NT2/D1 (cell line): ENCODE results near the gene QKI.

Experiments used
- SUZ12 ChIP-seq: IDR thresholded peaks from 2 replicates; pipeline ENCODE4 v1.6.1; 2011; ENCODE audit not compliant: insufficient read length, insufficient read depth; ENCODE audit errors: extremely low read depth
- ZNF274 ChIP-seq: IDR thresholded peaks from 2 replicates; pipeline ENCODE4 v1.6.1; 2011; ENCODE audit warnings: mild to moderate bottlenecking, low read depth, low read length

DNA sequence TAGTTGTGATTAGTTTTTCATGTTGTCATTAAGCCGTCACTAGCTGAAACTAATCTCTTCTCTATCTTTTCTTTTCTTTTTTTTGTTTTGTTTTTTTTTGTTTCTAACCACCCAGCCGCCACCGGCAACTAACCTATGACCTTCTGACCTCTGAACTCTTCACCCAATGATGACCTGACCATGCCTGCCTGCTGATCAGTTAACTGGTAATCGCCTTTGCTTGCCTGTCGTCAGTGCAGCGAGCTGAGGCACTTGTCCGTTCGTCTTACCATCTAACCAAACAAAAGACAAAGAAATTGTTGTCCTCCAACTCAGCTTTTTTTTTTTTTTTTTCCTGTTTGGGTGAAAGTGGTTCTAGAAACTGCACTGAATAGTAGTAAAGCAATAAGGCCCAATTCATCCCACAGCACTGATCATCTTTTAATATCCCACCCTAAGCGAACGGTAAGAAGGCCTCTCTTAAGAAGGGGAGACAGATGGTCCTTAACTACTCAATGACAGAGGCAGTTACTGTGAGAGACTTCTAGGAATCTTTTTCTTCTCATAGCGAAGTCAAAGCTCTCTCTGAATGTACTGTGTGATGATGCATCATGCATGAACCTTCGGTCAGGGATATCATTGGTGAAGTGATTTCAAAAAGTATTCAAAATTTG lies 156.2 kb downstream of the QKI start:
- TF ChIP-seq SUZ12 = no peak
- TF ChIP-seq ZNF274 = no peak
